ENCODE results near the gene TNFRSF6B.

GRCh38 chr20:63665708-63666107 is 30.7 kb upstream of the TNFRSF6B start:
- TF ChIP-seq CTCF (conservative IDR thresholded peaks at IDR 0.05) (no peak), EZH2 (IDR thresholded peaks at IDR 0.05; ENCODE audit: low read depth) (no peak)

Measured in PC-9 (cell line).